ENCODE measurements around the gene IZUMO1.

DNA sequence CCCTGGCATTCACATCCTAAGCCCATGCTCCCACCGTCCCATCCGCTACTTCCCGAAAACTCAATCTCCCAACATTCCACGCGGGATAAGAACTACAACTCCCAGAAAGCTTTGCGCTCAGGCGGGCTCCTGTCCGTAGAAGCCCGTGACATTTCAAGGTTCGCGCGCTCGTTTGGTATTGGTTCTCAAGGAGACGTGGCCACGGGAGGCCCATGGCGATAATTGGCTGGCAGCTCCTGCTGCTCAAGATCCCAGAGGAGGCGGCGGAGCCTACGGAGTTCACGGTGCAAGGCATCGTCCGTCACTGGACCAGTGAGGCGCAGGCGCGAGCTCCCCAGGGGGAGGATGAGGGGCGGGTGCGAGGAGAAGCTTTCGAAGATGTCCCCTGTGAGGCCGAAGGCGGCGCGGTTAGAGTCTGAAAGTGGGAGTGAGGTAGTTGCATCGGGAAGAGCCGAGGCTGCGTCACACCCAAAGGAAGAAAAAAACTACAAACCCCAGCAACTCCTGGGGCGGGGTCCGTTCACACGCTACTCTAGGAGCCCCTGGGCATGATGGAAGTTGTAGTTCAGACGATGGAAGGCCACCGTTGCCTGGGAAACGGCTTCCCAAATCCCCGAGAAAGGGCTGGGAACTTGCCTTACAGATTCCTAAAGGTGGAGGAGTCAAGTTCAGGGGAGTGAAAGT lies 26.0 kb downstream of the IZUMO1 start:
- TF ChIP-seq POLR2A (IDR thresholded peaks at IDR 0.05) (no peak), CTCF (IDR thresholded peaks at IDR 0.05) (no peak)

Data from Peyer's patch (tissue), 4 donors.